HepG2 (cell line): ENCODE data around the gene NFS1.

Experiments
- EZH2 ChIP-seq: conservative IDR thresholded peaks from 2 replicates; pipeline ENCODE4 v1.6.1; 2012; ENCODE audit warnings: mild to moderate bottlenecking, low read depth, low read length, moderate library complexity
- GABPB1 ChIP-seq: IDR thresholded peaks from 2 replicates; pipeline ENCODE4 v1.6.1; 2016; ENCODE audit warnings: mild to moderate bottlenecking, missing genetic modification reagents, moderate library complexity, missing compliant biosample characterization
- MXD4 ChIP-seq: IDR thresholded peaks from 2 replicates; pipeline ENCODE4 v1.6.1; 2016; ENCODE audit warnings: mild to moderate bottlenecking, missing biosample characterization, missing genetic modification reagents
- SMC3 ChIP-seq: IDR thresholded peaks from 2 replicates; pipeline ENCODE4 v1.6.1; 2011; ENCODE audit warnings: low read length, improper control_type of control experiment
- TSC22D2 ChIP-seq: sonication (generic); formaldehyde crosslinking; IDR thresholded peaks from 2 replicates; pipeline ENCODE4 v1.5.1; 2020; ENCODE audit warnings: missing genetic modification reagents, mild to moderate bottlenecking, borderline replicate concordance
- WIZ ChIP-seq: sonication (generic); formaldehyde crosslinking; IDR thresholded peaks from 2 replicates; pipeline ENCODE4 v1.5.1; 2020; ENCODE audit warnings: mild to moderate bottlenecking, missing genetic modification reagents
- ZNF235 ChIP-seq: sonication (generic); formaldehyde crosslinking; IDR thresholded peaks from 2 replicates; pipeline ENCODE4 v1.8.1; 2023; ENCODE audit warnings: mild to moderate bottlenecking, missing genetic modification reagents, borderline replicate concordance
- TF ChIP-seq, protein P1 (sequence below): sonication (generic); formaldehyde crosslinking; IDR thresholded peaks from 2 replicates; pipeline ENCODE4 v1.5.0; 2020; ENCODE audit warnings: mild to moderate bottlenecking, missing genetic modification reagents, moderate library complexity
- TF ChIP-seq, protein P2 (sequence below): IDR thresholded peaks from 2 replicates; pipeline ENCODE4 v1.4.0; 2020; ENCODE audit warnings: mild to moderate bottlenecking, missing genetic modification reagents
- TF ChIP-seq, protein P3 (sequence below): sonication (generic); formaldehyde crosslinking; IDR thresholded peaks from 2 replicates; pipeline ENCODE4 v1.8.1; 2023; ENCODE audit warnings: missing genetic modification reagents, inconsistent platforms, borderline replicate concordance
- TF ChIP-seq, protein P4 (sequence below): sonication (generic); formaldehyde crosslinking; IDR thresholded peaks from 2 replicates; pipeline ENCODE4 v1.4.0; 2020; ENCODE audit warnings: missing genetic modification reagents
- TF ChIP-seq, protein P5 (sequence below), 2 experiments: fragments of 450-650 bp in 1 of 2; sonication (generic) in 1 of 2; formaldehyde crosslinking in 1 of 2; IDR thresholded peaks; 2 replicates each; pipeline versions ENCODE4 v1.6.1 to v1.8.0; 2016 to 2022; ENCODE audit warnings: antibody characterized with exemption in 1 of 2, mild to moderate bottlenecking in 1 of 2, missing genetic modification reagents in 1 of 2

DNA sequence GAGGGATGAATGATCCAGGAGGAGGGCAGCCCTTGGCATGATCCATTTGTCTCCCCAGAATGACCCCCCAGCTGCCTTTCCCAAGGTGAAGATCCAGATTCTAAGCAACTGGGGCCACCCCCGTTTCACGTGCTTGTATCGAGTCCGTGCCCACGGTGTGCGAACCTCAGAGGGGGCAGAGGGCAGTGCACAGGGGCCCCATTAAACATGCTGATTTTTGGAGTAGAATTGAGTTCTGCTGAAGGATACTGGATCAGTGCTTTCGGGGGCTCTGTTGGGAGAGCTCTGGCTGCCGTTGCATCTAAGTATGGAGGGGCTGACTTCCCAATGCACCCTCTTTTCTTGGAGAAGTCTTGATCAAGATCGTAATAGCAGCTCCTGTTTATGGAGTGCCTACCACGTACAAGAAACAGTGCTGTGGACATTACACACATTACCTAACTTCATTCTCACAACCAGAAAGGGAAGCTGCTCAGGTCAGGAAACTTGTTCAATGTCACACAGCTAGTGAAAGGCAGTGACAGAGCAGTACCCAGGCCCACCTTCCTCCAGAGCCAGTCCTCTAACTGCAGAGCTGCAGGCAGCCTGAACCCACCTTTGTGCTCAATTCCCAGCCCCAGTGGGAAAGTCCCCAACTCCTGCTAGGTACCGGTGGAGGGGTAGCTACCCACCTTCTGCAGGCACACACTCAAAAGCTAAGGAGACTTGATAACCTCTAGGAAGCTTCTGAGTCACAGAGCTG, 78.2 kb downstream of the NFS1 start:
- TF ChIP-seq, protein P1, sequence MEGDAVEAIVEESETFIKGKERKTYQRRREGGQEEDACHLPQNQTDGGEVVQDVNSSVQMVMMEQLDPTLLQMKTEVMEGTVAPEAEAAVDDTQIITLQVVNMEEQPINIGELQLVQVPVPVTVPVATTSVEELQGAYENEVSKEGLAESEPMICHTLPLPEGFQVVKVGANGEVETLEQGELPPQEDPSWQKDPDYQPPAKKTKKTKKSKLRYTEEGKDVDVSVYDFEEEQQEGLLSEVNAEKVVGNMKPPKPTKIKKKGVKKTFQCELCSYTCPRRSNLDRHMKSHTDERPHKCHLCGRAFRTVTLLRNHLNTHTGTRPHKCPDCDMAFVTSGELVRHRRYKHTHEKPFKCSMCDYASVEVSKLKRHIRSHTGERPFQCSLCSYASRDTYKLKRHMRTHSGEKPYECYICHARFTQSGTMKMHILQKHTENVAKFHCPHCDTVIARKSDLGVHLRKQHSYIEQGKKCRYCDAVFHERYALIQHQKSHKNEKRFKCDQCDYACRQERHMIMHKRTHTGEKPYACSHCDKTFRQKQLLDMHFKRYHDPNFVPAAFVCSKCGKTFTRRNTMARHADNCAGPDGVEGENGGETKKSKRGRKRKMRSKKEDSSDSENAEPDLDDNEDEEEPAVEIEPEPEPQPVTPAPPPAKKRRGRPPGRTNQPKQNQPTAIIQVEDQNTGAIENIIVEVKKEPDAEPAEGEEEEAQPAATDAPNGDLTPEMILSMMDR (CRISPR knock-in tag), result no peak
- TF ChIP-seq ZNF235 (CRISPR knock-in tag) (no peak), EZH2 (no peak), MXD4 (CRISPR knock-in tag) (no peak), GABPB1 (CRISPR knock-in tag) (no peak), SMC3 (no peak), TSC22D2 (CRISPR knock-in tag) (no peak), WIZ (CRISPR knock-in tag) (no peak)
- TF ChIP-seq, protein P2, sequence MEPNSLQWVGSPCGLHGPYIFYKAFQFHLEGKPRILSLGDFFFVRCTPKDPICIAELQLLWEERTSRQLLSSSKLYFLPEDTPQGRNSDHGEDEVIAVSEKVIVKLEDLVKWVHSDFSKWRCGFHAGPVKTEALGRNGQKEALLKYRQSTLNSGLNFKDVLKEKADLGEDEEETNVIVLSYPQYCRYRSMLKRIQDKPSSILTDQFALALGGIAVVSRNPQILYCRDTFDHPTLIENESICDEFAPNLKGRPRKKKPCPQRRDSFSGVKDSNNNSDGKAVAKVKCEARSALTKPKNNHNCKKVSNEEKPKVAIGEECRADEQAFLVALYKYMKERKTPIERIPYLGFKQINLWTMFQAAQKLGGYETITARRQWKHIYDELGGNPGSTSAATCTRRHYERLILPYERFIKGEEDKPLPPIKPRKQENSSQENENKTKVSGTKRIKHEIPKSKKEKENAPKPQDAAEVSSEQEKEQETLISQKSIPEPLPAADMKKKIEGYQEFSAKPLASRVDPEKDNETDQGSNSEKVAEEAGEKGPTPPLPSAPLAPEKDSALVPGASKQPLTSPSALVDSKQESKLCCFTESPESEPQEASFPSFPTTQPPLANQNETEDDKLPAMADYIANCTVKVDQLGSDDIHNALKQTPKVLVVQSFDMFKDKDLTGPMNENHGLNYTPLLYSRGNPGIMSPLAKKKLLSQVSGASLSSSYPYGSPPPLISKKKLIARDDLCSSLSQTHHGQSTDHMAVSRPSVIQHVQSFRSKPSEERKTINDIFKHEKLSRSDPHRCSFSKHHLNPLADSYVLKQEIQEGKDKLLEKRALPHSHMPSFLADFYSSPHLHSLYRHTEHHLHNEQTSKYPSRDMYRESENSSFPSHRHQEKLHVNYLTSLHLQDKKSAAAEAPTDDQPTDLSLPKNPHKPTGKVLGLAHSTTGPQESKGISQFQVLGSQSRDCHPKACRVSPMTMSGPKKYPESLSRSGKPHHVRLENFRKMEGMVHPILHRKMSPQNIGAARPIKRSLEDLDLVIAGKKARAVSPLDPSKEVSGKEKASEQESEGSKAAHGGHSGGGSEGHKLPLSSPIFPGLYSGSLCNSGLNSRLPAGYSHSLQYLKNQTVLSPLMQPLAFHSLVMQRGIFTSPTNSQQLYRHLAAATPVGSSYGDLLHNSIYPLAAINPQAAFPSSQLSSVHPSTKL (CRISPR knock-in tag), result no peak
- TF ChIP-seq, protein P3, sequence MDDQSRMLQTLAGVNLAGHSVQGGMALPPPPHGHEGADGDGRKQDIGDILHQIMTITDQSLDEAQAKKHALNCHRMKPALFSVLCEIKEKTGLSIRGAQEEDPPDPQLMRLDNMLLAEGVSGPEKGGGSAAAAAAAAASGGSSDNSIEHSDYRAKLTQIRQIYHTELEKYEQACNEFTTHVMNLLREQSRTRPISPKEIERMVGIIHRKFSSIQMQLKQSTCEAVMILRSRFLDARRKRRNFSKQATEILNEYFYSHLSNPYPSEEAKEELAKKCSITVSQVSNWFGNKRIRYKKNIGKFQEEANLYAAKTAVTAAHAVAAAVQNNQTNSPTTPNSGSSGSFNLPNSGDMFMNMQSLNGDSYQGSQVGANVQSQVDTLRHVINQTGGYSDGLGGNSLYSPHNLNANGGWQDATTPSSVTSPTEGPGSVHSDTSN, result no peak
- TF ChIP-seq, protein P4, sequence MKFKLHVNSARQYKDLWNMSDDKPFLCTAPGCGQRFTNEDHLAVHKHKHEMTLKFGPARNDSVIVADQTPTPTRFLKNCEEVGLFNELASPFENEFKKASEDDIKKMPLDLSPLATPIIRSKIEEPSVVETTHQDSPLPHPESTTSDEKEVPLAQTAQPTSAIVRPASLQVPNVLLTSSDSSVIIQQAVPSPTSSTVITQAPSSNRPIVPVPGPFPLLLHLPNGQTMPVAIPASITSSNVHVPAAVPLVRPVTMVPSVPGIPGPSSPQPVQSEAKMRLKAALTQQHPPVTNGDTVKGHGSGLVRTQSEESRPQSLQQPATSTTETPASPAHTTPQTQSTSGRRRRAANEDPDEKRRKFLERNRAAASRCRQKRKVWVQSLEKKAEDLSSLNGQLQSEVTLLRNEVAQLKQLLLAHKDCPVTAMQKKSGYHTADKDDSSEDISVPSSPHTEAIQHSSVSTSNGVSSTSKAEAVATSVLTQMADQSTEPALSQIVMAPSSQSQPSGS (CRISPR knock-in tag), result no peak
- TF ChIP-seq, protein P5, sequence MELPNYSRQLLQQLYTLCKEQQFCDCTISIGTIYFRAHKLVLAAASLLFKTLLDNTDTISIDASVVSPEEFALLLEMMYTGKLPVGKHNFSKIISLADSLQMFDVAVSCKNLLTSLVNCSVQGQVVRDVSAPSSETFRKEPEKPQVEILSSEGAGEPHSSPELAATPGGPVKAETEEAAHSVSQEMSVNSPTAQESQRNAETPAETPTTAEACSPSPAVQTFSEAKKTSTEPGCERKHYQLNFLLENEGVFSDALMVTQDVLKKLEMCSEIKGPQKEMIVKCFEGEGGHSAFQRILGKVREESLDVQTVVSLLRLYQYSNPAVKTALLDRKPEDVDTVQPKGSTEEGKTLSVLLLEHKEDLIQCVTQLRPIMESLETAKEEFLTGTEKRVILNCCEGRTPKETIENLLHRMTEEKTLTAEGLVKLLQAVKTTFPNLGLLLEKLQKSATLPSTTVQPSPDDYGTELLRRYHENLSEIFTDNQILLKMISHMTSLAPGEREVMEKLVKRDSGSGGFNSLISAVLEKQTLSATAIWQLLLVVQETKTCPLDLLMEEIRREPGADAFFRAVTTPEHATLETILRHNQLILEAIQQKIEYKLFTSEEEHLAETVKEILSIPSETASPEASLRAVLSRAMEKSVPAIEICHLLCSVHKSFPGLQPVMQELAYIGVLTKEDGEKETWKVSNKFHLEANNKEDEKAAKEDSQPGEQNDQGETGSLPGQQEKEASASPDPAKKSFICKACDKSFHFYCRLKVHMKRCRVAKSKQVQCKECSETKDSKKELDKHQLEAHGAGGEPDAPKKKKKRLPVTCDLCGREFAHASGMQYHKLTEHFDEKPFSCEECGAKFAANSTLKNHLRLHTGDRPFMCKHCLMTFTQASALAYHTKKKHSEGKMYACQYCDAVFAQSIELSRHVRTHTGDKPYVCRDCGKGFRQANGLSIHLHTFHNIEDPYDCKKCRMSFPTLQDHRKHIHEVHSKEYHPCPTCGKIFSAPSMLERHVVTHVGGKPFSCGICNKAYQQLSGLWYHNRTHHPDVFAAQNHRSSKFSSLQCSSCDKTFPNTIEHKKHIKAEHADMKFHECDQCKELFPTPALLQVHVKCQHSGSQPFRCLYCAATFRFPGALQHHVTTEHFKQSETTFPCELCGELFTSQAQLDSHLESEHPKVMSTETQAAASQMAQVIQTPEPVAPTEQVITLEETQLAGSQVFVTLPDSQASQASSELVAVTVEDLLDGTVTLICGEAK (IDR thresholded peaks at IDR 0.05), result no peak
- TF ChIP-seq, protein P5 (CRISPR knock-in tag; IDR thresholded peaks at IDR 0.05), result no peak
